Calu3 (cell line): ENCODE measurements around the gene PROM1. TPM values are rescaled to one million over a fixed set of nuclear protein-coding genes. Genes with fewer than 3 reads are reported as not detected.

Experiments used
- BruUV-seq: library from RNA; stranded (reverse); fragments of 400-500 nt; replicated peaks from 2 replicates; lab custom pipeline; 2021; lab: Mats Ljungman, UMichigan
- CTCF ChIA-PET: fragments of 300-600 bp; sonication (Branson Sonifier 250); formaldehyde crosslinking; loops from one replicate; lab custom pipeline; 2022; ENCODE audit warnings: antibody characterized with exemption; lab: Charles Lee
- DNase-seq: peaks from one replicate; pipeline ENCODE4 v3.0.0; 2022
- H3K27ac Mint-ChIP-seq: one replicate; pipeline ENCODE4 v1.8.0; 2022; ENCODE audit warnings: mixed read lengths; ENCODE audit not compliant: unreplicated experiment
- H3K27me3 Mint-ChIP-seq: one replicate; pipeline ENCODE4 v1.8.0; 2022; ENCODE audit warnings: mixed read lengths; ENCODE audit not compliant: unreplicated experiment
- H3K36me3 Mint-ChIP-seq: one replicate; pipeline ENCODE4 v1.8.0; 2022; ENCODE audit warnings: mild to moderate bottlenecking, moderate library complexity, mixed read lengths; ENCODE audit not compliant: insufficient read depth, unreplicated experiment
- H3K4me1 Mint-ChIP-seq: one replicate; pipeline ENCODE4 v1.8.0; 2022; ENCODE audit warnings: mild to moderate bottlenecking, low read depth, mixed read lengths; ENCODE audit not compliant: unreplicated experiment
- H3K4me3 Mint-ChIP-seq: one replicate; pipeline ENCODE4 v1.8.0; 2022; ENCODE audit warnings: mild to moderate bottlenecking, low read depth, moderate library complexity, mixed read lengths; ENCODE audit not compliant: unreplicated experiment
- H3K9me3 Mint-ChIP-seq: one replicate; pipeline ENCODE4 v1.8.0; 2022; ENCODE audit warnings: low read depth, mixed read lengths; ENCODE audit not compliant: unreplicated experiment
- intact Hi-C: fragments of 100-400 bp; cut with micrococcal nuclease; formaldehyde crosslinking; loops from one replicate; pipeline ENCODE4 v1.10.0; 2022; ENCODE audit not compliant: unreplicated experiment
- total RNA-seq: library from RNA; stranded (reverse); gene quantifications from 2 replicates; pipeline ENCODE4 v1.2.3, GENCODE V29; 2022
- TF ChIP-seq, protein P1 (sequence below): fragments of 200-600 bp; IDR thresholded peaks from one replicate; pipeline ENCODE4 v1.8.0; 2022; ENCODE audit warnings: antibody characterized with exemption; ENCODE audit not compliant: unreplicated experiment

The PROM1 gene
- total RNA-seq, 1 experiment from 2014 or later = 73.9 TPM

DNA sequence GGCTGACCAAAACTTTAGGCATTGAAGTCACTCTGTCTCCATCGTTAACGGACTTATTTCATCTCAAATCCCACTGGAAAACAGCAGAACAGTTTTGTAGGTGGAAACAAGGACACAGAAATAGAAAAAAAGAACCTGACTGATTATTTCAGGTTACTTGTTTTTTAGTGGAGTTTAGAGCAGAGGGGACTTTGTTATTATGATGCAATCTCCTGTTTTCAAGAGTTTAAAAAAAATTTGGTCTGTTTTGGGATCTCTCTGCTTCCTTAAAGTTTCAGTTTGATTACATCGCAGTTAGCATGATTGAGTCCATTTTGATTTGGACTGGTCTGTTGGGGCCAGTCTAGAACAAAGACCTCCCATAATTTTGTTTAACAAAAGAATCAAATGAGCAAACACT, 13.6 kb downstream of the PROM1 start:
- peaks cover 12% of the 10 kb centered on the region for H3K36me3 Mint-ChIP-seq
- CTCF ChIA-PET = no interaction called here
- H3K4me1 Mint-ChIP-seq = peaks cover 27% of the 10 kb centered on the region
- H3K4me3 Mint-ChIP-seq = no peak overlapping the region
- no peak overlapping the region for H3K27ac Mint-ChIP-seq
- DNase-seq = no peak
- H3K27me3 Mint-ChIP-seq = no peaks in the 10 kb centered on the region
- TF ChIP-seq, protein P1, sequence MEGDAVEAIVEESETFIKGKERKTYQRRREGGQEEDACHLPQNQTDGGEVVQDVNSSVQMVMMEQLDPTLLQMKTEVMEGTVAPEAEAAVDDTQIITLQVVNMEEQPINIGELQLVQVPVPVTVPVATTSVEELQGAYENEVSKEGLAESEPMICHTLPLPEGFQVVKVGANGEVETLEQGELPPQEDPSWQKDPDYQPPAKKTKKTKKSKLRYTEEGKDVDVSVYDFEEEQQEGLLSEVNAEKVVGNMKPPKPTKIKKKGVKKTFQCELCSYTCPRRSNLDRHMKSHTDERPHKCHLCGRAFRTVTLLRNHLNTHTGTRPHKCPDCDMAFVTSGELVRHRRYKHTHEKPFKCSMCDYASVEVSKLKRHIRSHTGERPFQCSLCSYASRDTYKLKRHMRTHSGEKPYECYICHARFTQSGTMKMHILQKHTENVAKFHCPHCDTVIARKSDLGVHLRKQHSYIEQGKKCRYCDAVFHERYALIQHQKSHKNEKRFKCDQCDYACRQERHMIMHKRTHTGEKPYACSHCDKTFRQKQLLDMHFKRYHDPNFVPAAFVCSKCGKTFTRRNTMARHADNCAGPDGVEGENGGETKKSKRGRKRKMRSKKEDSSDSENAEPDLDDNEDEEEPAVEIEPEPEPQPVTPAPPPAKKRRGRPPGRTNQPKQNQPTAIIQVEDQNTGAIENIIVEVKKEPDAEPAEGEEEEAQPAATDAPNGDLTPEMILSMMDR = no peak
- no peaks in the 10 kb centered on the region for H3K9me3 Mint-ChIP-seq
- BruUV-seq = no TSS peak
- intact Hi-C loops = no loop called here

DNA sequence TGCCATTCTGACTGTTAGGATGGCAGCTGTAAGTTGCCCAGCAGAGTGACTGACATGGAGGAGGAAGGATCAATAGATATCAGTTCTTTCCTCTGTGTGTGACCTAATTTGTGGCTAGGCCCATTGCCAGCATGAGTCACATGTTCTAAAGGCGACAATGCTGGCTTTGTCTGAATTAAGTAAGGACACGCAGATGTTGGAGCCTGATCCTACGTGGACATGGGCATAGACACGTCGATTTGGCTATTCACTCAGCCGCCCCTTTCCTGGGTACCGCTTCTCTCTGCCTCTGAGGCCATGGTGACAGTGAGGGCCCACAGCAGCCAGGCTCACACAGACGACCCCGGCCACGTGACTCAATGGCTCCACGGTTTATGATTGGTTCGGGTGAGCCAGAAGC, 16.3 kb downstream of the PROM1 start:
- Mint-ChIP-seq H3K36me3 (peaks cover 7% of the 10 kb centered on the region), H3K4me1 (peaks cover 20% of the 10 kb centered on the region), H3K4me3 (peak overlapping the region; percentile 32), H3K27ac (peak overlapping the region; percentile 90), H3K9me3 (no peaks in the 10 kb centered on the region), H3K27me3 (no peaks in the 10 kb centered on the region)
- intact Hi-C loops = loop anchor here (2.0 kb wide), 1 partner anchor 33 kb away; no protein-coding TSS in a partner anchor
- no TSS peak for BruUV-seq
- CTCF ChIA-PET = interaction anchor here (0.5 to 1.5 kb wide), 5 partner anchors 13 to 56 kb away, joined by 3 to 5 read pairs (median 4); no protein-coding TSS in a partner anchor
- TF ChIP-seq, protein P1 = no peak
- DNase-seq = peak; percentile 77

DNA sequence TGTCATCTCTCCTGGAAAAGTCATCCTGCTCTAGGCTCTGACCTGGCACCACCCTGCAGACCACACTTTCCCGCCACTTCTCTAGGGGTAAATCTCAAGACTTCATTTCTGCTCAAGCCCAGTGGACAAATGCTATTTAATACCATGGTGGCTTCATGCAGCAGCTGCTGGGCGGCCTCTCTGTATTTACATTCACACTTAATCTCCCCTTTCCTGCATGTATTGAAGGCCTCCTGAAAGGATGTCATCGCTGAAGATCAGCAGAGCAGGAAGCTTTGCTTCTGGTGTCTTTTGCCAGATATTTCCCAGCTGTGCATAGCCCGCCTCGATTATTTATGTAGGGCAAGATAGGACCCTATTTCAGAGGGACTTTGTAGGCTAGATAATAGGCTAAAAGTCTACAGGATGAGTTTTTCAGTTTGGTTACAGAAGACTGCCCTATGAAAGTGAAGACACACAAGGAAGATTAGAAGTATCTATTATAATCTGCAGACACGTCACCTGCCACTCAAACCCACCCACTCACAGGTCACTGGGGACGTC, 17.2 kb downstream of the PROM1 start:
- peak overlapping the region; percentile 90 for H3K27ac Mint-ChIP-seq

DNA sequence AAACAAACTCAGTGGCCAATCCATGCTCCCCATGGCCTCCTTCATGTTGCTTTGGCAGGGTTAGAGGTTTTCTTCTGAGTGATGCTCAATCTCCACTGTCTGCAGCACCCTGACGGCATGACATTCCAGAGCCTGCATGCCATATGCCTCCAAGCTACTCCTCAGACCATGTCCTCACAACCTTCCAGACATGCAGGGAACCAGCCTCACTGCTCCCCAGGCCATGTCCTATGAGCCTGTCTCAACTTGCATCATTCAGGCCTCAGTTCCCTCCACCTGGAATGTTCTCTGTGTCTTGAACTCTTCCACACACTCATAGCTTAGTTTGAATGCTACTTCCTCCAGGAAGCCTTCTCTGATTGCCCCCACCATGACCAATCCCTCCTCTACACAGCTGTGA, 18.8 kb downstream of the PROM1 start:
- Mint-ChIP-seq H3K4me1 (peaks cover 19% of the 10 kb centered on the region), H3K36me3 (peaks cover 7% of the 10 kb centered on the region), H3K4me3 (no peak overlapping the region), H3K27me3 (no peaks in the 10 kb centered on the region), H3K27ac (no peak overlapping the region), H3K9me3 (no peaks in the 10 kb centered on the region)
- no TSS peak for BruUV-seq
- TF ChIP-seq, protein P1 = no peak
- DNase-seq = no peak
- intact Hi-C loops = no loop called here
- CTCF ChIA-PET = no interaction called here

More for the DNA sequence above, 17.2 kb downstream of the PROM1 start:
- H3K4me1 Mint-ChIP-seq = peaks cover 19% of the 10 kb centered on the region
- H3K4me3 Mint-ChIP-seq = no peak overlapping the region
- intact Hi-C loops = loop anchor here (2.0 kb wide), 1 partner anchor 32 kb away; no protein-coding TSS in a partner anchor
- peaks cover 7% of the 10 kb centered on the region for H3K36me3 Mint-ChIP-seq
- no TSS peak for BruUV-seq
- H3K27me3 Mint-ChIP-seq = no peaks in the 10 kb centered on the region
- no peaks in the 10 kb centered on the region for H3K9me3 Mint-ChIP-seq
- no peak for DNase-seq
- TF ChIP-seq, protein P1 = no peak
- CTCF ChIA-PET = interaction anchor here (0.5 to 1.5 kb wide), 3 partner anchors 13 to 16 kb away, joined by 3 to 5 read pairs (median 5); no protein-coding TSS in a partner anchor
